K562 (cell line): ENCODE measurements around the gene CLCN6. TPM values are rescaled to one million over a fixed set of nuclear protein-coding genes. Genes with fewer than 3 reads are reported as not detected.

Experiments used
- ELF2 ChIP-seq: fragments of 250-450 bp; sonication (Bioruptor Pico); IDR thresholded peaks from 2 replicates; pipeline ENCODE4 v1.5.0; 2021; ENCODE audit warnings: mild to moderate bottlenecking
- ELK1 ChIP-seq: sonication (generic); formaldehyde crosslinking; IDR thresholded peaks from 2 replicates; pipeline ENCODE4 v1.8.1; 2022; ENCODE audit warnings: missing genetic modification reagents
- EP300 ChIP-seq: IDR thresholded peaks from 2 replicates; pipeline ENCODE4 v1.6.1; 2012; ENCODE audit warnings: low read length, improper control_type of control experiment
- ERF ChIP-seq: fragments of 450-650 bp; formaldehyde crosslinking; IDR thresholded peaks from 2 replicates; pipeline ENCODE4 v1.4.0; 2020; ENCODE audit warnings: mild to moderate bottlenecking, mixed read lengths
- GATA2 ChIP-seq: sonication (generic); formaldehyde crosslinking; IDR thresholded peaks from 2 replicates; pipeline ENCODE4 v1.4.0; 2020; ENCODE audit warnings: mild to moderate bottlenecking, missing genetic modification reagents
- JUND ChIP-seq, 2 experiments: IDR thresholded peaks; 2 replicates in 1 of 2; 3 replicates in 1 of 2; pipeline ENCODE4 v1.6.1; 2011; ENCODE audit warnings: borderline replicate concordance in 2 of 2, low read depth in 2 of 2, low read length in 2 of 2, improper control_type of control experiment in 1 of 2, missing biosample characterization in 1 of 2, missing genetic modification characterization in 1 of 2, missing genetic modification reagents in 1 of 2
- KAT7 ChIP-seq: sonication (generic); formaldehyde crosslinking; IDR thresholded peaks from 2 replicates; pipeline ENCODE4 v1.8.0; 2022; ENCODE audit warnings: missing genetic modification reagents, mild to moderate bottlenecking, borderline replicate concordance
- NBN ChIP-seq: fragments of 450-650 bp; IDR thresholded peaks from 2 replicates; pipeline ENCODE4 v1.6.1; 2016; ENCODE audit warnings: low read depth, mild to moderate bottlenecking
- NFRKB ChIP-seq: fragments of 450-650 bp; IDR thresholded peaks from 2 replicates; pipeline ENCODE4 v1.6.1; 2016; ENCODE audit warnings: low read depth
- RBM14 ChIP-seq: fragments of 200-400 bp; formaldehyde crosslinking; IDR thresholded peaks from 2 replicates; pipeline ENCODE4 v1.6.1; 2018; ENCODE audit warnings: low read depth, mild to moderate bottlenecking, low read length, moderate library complexity, borderline replicate concordance; ENCODE audit not compliant: insufficient read depth
- RNF2 ChIP-seq: sonication (generic); IDR thresholded peaks from 2 replicates; pipeline ENCODE4 v1.6.1; 2016
- SMAD4 ChIP-seq: fragments of 250-450 bp; sonication (Bioruptor Pico); conservative IDR thresholded peaks from 2 replicates; pipeline ENCODE4 v1.8.0; 2021; ENCODE audit warnings: inconsistent platforms, mild to moderate bottlenecking, moderate library complexity
- TAF15 ChIP-seq: fragments of 200-400 bp; formaldehyde crosslinking; IDR thresholded peaks from 2 replicates; pipeline ENCODE4 v1.6.1; 2017; ENCODE audit warnings: mild to moderate bottlenecking, low read depth, low read length, moderate library complexity
- ZBTB17 ChIP-seq: fragments of 450-650 bp; formaldehyde crosslinking; IDR thresholded peaks from 2 replicates; pipeline ENCODE4 v1.4.0; 2020; ENCODE audit warnings: mild to moderate bottlenecking
- ZBTB7A ChIP-seq: IDR thresholded peaks from 2 replicates; pipeline ENCODE4 v1.6.1; 2011; ENCODE audit warnings: low read depth, mild to moderate bottlenecking, low read length, moderate library complexity, borderline replicate concordance; ENCODE audit not compliant: control insufficient read depth
- ZC3H4 ChIP-seq: sonication (generic); formaldehyde crosslinking; IDR thresholded peaks from 2 replicates; pipeline ENCODE4 v1.9.0; 2021; ENCODE audit warnings: missing genetic modification reagents, borderline replicate concordance
- ZKSCAN8 ChIP-seq: fragments of 200-800 bp; sonication (Bioruptor generic); IDR thresholded peaks from 2 replicates; pipeline ENCODE4 v1.6.1; 2016; ENCODE audit warnings: missing genetic modification characterization, missing compliant biosample characterization
- ZNF217 ChIP-seq: sonication (generic); formaldehyde crosslinking; IDR thresholded peaks from 2 replicates; pipeline ENCODE4 v1.8.0; 2022; ENCODE audit warnings: mild to moderate bottlenecking, missing genetic modification reagents
- ZNF830 ChIP-seq: fragments of 250-450 bp; sonication (Bioruptor Pico); IDR thresholded peaks from 2 replicates; pipeline ENCODE4 v1.5.0; 2021; ENCODE audit warnings: mild to moderate bottlenecking
- ZSCAN32 ChIP-seq: fragments of 450-650 bp; formaldehyde crosslinking; IDR thresholded peaks from 2 replicates; pipeline ENCODE4 v1.4.0; 2020; ENCODE audit warnings: mild to moderate bottlenecking, moderate library complexity
- polyA plus RNA-seq, 8 experiments: library from polyadenylated mRNA; depleted of rRNA in 4 of 8; stranded (reverse) in 5 of 8; unstranded in 3 of 8; fragments of >200 nt; fragmentation: Nextera tagmentation in 2 of 8; fragmentation: Illumina TruSeq in 1 of 8; extraction: Ambion mirVana in 2 of 8; extraction: Trizol in 1 of 8; gene quantifications; 2 replicates each; pipeline versions ENCODE4 v1.2.1 to v1.2.3, GENCODE V29; 2011 to 2014; ENCODE audit warnings: inconsistent platforms in 1 of 8, missing spikeins in 1 of 8
- total RNA-seq, 7 experiments: library from RNA; depleted of rRNA in 6 of 7; stranded (reverse); fragments of >200 nt in 6 of 7; fragmentation: Illumina TruSeq in 2 of 7; extraction: Trizol in 2 of 7; gene quantifications; 2 replicates each; pipeline versions ENCODE4 v1.2.1 to v1.2.3, GENCODE V29; 2011 to 2021; ENCODE audit warnings: low replicate concordance in 1 of 7
- TF ChIP-seq, protein P1 (sequence below): sonication (generic); formaldehyde crosslinking; IDR thresholded peaks from 2 replicates; pipeline ENCODE4 v1.8.0; 2023; ENCODE audit warnings: mild to moderate bottlenecking, missing genetic modification reagents

The CLCN6 gene
- total and polyA plus RNA-seq, 9 of the 15 experiments (the other 6 are each of a cell fraction or from before 2014, with no cell fraction given) = 2.0 to 21.8 (median 13.6) TPM

DNA sequence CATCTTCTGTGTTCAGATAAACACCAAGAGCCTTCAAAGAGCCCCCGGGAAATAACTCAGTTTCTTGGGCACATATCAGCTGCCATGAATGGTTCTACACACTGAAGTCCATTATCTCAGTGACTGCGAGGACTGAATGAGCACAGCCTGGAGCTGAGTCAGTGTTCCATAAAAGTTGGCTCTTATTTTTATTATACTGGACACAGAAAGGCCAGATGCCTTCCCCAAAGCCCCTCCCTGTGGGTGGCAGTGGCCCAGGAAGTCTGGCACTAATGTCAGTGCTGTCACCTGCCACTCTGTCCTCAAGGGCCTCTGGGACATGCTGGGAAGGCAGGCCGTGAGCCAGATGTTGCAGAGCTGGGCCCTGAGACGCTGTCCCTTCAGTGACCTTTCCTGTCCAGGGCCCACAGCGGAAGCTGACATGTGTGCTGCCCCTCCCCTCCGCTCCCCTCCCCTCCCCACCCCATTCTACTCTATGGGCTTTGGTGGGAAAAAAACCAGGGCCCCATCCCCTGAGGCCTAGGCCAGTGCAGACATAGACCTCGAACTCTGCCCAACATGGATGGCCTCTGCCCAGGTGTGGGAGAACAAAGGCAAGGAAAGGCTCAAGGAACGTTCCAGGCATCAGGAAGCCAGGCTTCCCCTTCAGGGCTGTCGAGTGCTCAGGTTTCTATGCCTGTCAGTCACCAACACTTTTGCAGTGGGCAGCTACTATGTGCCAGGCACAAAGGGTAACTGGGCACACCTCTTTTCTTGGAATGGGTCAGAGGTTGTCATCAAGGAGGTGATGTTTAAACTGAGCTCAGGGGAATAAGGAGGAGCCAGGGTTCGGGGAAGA lies 75.1 kb downstream of the CLCN6 start (continued):
- TF ChIP-seq JUND (IDR thresholded peaks at IDR 0.05; ENCODE audit: borderline replicate concordance, low read depth, low read length) (0 out of 2 replicates have a peak, but pooled peaks have one; percentile 21), JUND (tag; IDR thresholded peaks at IDR 0.05; ENCODE audit: borderline replicate concordance, low read depth, low read length) (peak; percentile 67; the same call in 1 of the 3 replicates), NBN (no peak), SMAD4 (peak; percentile 96), ELK1 (no peak), ZSCAN32 (no peak), GATA2 (CRISPR knock-in tag) (no peak), ZNF217 (no peak), ZC3H4 (CRISPR knock-in tag) (no peak), ZKSCAN8 (0 out of 2 replicates have a peak, but pooled peaks have one; percentile 69), ZBTB7A (peak; percentile 43; the same call in 1 of the 2 replicates), EP300 (no peak), KAT7 (CRISPR knock-in tag) (no peak), RBM14 (no peak), ZNF830 (CRISPR knock-in tag) (0 out of 2 replicates have a peak, but pooled peaks have one; percentile 27), RNF2 (peak; percentile 75), TAF15 (no peak), ELF2 (CRISPR knock-in tag) (no peak), NFRKB (0 out of 2 replicates have a peak, but pooled peaks have one; percentile 37), ERF (CRISPR knock-in tag) (peak; percentile 73), ZBTB17 (0 out of 2 replicates have a peak, but pooled peaks have one; percentile 55)
- TF ChIP-seq, protein P1, sequence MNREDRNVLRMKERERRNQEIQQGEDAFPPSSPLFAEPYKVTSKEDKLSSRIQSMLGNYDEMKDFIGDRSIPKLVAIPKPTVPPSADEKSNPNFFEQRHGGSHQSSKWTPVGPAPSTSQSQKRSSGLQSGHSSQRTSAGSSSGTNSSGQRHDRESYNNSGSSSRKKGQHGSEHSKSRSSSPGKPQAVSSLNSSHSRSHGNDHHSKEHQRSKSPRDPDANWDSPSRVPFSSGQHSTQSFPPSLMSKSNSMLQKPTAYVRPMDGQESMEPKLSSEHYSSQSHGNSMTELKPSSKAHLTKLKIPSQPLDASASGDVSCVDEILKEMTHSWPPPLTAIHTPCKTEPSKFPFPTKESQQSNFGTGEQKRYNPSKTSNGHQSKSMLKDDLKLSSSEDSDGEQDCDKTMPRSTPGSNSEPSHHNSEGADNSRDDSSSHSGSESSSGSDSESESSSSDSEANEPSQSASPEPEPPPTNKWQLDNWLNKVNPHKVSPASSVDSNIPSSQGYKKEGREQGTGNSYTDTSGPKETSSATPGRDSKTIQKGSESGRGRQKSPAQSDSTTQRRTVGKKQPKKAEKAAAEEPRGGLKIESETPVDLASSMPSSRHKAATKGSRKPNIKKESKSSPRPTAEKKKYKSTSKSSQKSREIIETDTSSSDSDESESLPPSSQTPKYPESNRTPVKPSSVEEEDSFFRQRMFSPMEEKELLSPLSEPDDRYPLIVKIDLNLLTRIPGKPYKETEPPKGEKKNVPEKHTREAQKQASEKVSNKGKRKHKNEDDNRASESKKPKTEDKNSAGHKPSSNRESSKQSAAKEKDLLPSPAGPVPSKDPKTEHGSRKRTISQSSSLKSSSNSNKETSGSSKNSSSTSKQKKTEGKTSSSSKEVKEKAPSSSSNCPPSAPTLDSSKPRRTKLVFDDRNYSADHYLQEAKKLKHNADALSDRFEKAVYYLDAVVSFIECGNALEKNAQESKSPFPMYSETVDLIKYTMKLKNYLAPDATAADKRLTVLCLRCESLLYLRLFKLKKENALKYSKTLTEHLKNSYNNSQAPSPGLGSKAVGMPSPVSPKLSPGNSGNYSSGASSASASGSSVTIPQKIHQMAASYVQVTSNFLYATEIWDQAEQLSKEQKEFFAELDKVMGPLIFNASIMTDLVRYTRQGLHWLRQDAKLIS (CRISPR knock-in tag) = no peak
